ENCODE measurements around the gene METTL23. TPM values are rescaled to one million over a fixed set of nuclear protein-coding genes. Genes with fewer than 3 reads are reported as not detected.

METTL23 gene
- total RNA-seq, 4 donors from 2014 or later: 18.3 to 29.7 (median 23.0) TPM

DNA sequence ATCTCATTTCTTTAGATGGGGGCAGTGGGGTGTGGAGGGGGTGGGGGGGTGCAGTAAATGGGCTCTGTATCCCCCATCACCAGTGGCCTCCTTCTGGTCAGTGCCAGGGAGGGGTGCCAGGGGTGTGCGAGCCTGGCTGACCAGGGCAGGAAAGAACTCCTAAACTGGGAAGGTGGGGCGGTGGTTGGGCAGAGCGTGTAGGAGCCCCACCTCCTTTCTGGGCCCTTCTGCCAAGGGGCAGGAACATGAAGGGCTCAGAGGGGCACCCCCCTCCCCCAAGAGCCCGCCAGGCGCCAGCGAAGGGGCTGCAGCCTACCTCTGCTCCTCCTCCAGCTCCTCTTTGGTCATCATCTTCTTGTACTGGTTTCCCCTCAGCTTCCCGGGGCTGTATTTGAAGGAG lies 41.9 kb upstream of the METTL23 start:
- Histone ChIP-seq H3K9me3 (no peaks in the 10 kb centered on the region), H3K27me3 (no peaks in the 10 kb centered on the region), H3K36me3 (peaks cover 8 to 65% (median 36%) of the 10 kb centered on the region in 4 donors), H3K4me3 (no peak overlapping the region), H3K27ac (replicated peaks in 1 of 4) (peak overlapping the region; percentile 89 to 96 (median 92)), H3K4me1 (peaks cover 88 to 92% (median 90%) of the 10 kb centered on the region in 4 donors)
- DNase-seq (ENCODE audit: extremely low spot score): no peak
- intact Hi-C loops (cut with DNase I): loop anchor here (5.0 kb wide), 1 partner anchor 33 kb away; no protein-coding TSS in a partner anchor
- TF ChIP-seq, protein P1, sequence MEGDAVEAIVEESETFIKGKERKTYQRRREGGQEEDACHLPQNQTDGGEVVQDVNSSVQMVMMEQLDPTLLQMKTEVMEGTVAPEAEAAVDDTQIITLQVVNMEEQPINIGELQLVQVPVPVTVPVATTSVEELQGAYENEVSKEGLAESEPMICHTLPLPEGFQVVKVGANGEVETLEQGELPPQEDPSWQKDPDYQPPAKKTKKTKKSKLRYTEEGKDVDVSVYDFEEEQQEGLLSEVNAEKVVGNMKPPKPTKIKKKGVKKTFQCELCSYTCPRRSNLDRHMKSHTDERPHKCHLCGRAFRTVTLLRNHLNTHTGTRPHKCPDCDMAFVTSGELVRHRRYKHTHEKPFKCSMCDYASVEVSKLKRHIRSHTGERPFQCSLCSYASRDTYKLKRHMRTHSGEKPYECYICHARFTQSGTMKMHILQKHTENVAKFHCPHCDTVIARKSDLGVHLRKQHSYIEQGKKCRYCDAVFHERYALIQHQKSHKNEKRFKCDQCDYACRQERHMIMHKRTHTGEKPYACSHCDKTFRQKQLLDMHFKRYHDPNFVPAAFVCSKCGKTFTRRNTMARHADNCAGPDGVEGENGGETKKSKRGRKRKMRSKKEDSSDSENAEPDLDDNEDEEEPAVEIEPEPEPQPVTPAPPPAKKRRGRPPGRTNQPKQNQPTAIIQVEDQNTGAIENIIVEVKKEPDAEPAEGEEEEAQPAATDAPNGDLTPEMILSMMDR (IDR thresholded peaks at IDR 0.05): no peak
- TF ChIP-seq POLR2AphosphoS5 (IDR thresholded peaks at IDR 0.05) (no peak), POLR2A (IDR thresholded peaks at IDR 0.05; ENCODE audit: low read depth) (no peak), EP300 (IDR thresholded peaks at IDR 0.05) (no peak)
- 71% methylated on average over 6 of the region's 7 CpGs for WGBS

DNA sequence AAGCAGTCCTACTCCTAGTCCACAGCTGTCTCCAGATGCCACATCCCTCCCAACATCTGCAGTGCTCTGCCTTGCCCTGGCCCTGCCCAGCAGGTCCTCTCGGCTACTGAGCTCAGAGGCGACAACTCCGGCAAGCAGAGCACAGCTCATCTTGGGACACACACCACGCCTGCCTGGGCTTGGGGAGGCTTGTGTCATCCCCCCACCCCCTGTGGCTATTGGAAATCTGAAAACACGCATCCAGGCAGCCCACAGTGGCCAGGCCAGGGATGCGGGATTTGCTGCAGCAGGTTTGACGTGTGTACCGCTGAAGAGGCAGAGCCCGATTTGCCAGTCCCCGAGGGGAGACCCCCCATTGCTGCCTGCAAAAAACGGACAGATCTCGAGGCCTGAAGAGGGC lies 41.3 kb upstream of the METTL23 start:
- TF ChIP-seq, protein P1 (IDR thresholded peaks at IDR 0.05): no peak
- no peak for TF ChIP-seq POLR2A (IDR thresholded peaks at IDR 0.05; ENCODE audit: low read depth)
- no peak for TF ChIP-seq POLR2AphosphoS5 (IDR thresholded peaks at IDR 0.05)
- no peak for TF ChIP-seq EP300 (IDR thresholded peaks at IDR 0.05)
- intact Hi-C loops (cut with DNase I): no loop called here
- Histone ChIP-seq H3K9me3 (no peaks in the 10 kb centered on the region), H3K4me1 (peaks cover 95 to 98% (median 96%) of the 10 kb centered on the region in 4 donors), H3K36me3 (peaks cover 7 to 63% (median 33%) of the 10 kb centered on the region in 4 donors), H3K27ac (replicated peaks in 1 of 4) (peak overlapping the region; percentile 89 to 96 (median 92)), H3K4me3 (no peak overlapping the region), H3K27me3 (no peaks in the 10 kb centered on the region)
- WGBS: 78% methylated on average over 12 of the region's 12 CpGs
- DNase-seq (ENCODE audit: extremely low spot score): no peak

DNA sequence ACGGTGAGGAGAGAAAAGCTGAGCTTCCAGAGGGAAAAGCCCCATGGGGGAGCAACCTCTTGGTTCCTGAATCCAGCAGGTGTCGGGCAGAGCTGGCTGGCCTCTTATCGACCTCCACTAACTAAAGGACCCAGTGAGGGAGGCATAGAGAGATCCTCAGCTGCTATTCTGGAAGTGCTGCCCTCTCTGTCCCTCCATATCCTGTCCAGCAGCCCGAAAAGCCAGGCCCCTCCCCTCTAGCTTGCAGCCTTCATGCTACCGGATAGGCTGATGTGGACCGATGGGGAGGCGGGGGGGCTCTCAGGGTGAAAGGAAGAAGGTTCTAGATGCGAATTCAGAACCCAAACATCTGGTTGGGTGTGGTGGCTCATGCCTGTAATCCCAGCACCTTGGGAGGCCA lies 40.8 kb upstream of the METTL23 start:
- WGBS: 54% methylated on average over 8 of the region's 8 CpGs
- no peak for DNase-seq (ENCODE audit: extremely low spot score)
- TF ChIP-seq, protein P1 (IDR thresholded peaks at IDR 0.05): no peak
- no peak for TF ChIP-seq POLR2AphosphoS5 (IDR thresholded peaks at IDR 0.05)
- no peak for TF ChIP-seq POLR2A (IDR thresholded peaks at IDR 0.05; ENCODE audit: low read depth)
- TF ChIP-seq EP300 (IDR thresholded peaks at IDR 0.05): no peak
- no peaks in the 10 kb centered on the region for H3K9me3 ChIP-seq
- H3K4me3 ChIP-seq: no peak overlapping the region
- no peaks in the 10 kb centered on the region for H3K27me3 ChIP-seq
- intact Hi-C loops (cut with DNase I): no loop called here
- H3K27ac ChIP-seq (replicated peaks in 1 of 4): peak overlapping the region; percentile 89 to 96 (median 92)
- peaks cover 3 to 58% (median 29%) of the 10 kb centered on the region in 4 donors for H3K36me3 ChIP-seq
- peaks cover 98 to 100% (median 100%) of the 10 kb centered on the region in 4 donors for H3K4me1 ChIP-seq

DNA sequence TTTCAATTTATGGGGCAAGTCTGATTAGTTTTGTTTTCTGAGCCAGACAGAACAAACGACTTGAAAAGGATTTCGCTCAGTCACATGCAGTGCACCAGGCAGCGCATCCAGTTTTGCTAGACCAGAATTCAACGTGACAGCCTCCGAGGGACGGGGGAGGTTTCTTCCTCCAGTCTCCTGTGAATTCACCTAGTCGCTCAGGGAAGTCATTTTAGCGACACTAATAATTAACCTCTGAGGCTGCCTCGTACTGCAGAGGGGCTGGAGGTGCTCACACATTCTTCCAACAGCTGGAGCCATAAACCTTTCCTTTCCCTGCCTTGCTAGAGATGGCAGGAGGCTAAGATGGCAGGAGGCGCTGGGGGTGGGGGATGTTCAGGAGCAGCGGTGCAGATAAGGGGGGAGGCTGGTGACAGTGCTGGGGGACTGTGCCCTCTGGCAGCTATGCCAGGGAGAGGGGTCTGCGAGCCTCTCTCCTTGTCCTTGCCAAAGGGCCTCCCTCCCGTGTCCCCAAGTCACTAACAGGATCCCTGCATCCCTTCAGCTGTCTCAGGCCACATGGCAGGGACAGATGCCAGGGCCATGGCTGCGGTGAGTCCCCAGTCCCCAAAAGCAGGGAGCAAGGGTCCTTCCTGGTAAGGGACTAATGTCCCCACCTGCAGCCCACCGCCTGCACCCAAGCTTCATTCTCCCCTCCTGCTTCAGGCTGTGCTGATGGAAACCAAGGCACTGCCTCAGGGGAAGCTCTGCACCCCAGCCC lies 39.9 kb upstream of the METTL23 start:
- H3K4me3 ChIP-seq: peak overlapping the region in 3 of 4 donors; percentile 2 to 26 (median 8)
- DNase-seq (ENCODE audit: extremely low spot score): no peak
- WGBS: 52% methylated on average over 14 of the region's 15 CpGs
- peaks cover 98 to 100% (median 100%) of the 10 kb centered on the region in 4 donors for H3K4me1 ChIP-seq
- TF ChIP-seq POLR2A (IDR thresholded peaks at IDR 0.05; ENCODE audit: low read depth) (no peak), EP300 (IDR thresholded peaks at IDR 0.05) (no peak), POLR2AphosphoS5 (IDR thresholded peaks at IDR 0.05) (peak in 1 of 2 donors; percentile 38)
- TF ChIP-seq, protein P1 (IDR thresholded peaks at IDR 0.05): no peak
- no peaks in the 10 kb centered on the region for H3K27me3 ChIP-seq
- no peaks in the 10 kb centered on the region for H3K9me3 ChIP-seq
- intact Hi-C loops (cut with DNase I): no loop called here
- peaks cover 3 to 52% (median 28%) of the 10 kb centered on the region in 4 donors for H3K36me3 ChIP-seq
- H3K27ac ChIP-seq (replicated peaks in 1 of 4): peak overlapping the region; percentile 89 to 96 (median 92)

Measured in esophagus muscularis mucosa (tissue), 4 donors.